HuH-7 (cell line): ENCODE results near the gene PLA1A.
"Not testable (repeated sequence)": the region's sequence is repeated elsewhere in the genome, so short reads cannot be mapped to it uniquely, and the experiment has no call there.

ENCODE experiments used
- DNase-seq: peaks from one replicate; pipeline ENCODE4 v3.0.0; 2011; ENCODE audit warnings: low spot score

The PLA1A gene

DNA sequence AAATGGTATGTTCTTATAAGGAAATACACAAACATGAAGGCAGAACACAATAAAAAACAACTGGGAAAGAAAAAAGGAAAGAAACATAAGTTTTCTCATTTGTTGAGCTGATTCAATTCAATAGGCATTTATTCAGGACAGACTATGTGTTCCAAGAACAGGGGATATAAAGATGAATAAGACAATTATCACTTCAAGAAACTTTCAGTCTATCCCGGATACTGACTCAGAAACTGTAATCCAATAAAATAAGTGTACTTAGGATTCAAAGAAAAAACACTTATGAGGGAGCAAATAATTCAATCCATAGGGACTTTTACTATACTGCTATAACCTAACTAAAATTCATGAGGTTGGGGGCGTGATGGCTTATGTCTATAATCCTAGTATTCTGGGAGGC, 66.2 kb downstream of the PLA1A start:
- no peak for DNase-seq

- DNase-seq, result no peak
These were observed 66.7 kb downstream of the PLA1A start for GRCh38 chr3:119664370-119664769.

DNA sequence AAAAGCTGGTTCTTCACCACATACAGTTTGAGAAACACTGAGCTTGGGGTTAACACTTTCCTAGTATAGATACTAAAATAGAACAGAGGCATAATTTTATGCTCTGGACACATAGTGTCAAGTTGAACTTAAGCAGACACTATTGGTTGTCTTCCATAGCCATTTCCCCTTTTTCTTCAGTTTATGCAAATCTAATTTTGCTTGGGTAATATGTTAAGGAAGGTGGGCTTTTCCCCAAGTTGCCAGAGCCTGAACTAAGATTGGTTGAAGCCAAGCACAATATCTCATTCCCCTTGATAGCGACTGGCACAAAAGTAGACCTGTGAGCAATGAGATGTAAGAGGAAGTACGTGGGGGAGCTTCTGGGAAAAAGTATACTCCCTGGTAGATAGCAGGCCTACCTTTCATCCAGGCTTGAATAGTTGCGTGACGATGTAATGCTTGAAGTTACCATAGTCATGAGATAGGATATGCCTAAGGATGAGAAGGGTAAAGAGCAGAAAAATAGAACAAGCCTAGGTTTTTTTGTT, 67.2 kb downstream of the PLA1A start:
- no peak for DNase-seq

GRCh38 chr3:119665954-119666559, 68.4 kb downstream of the PLA1A start:
- DNase-seq, result no peak

GRCh38 chr3:119669906-119670570, 72.4 kb downstream of the PLA1A start:
- DNase-seq, result no peak

- no peak for DNase-seq
These were observed 75.1 kb downstream of the PLA1A start for GRCh38 chr3:119672776-119673175.

GRCh38 chr3:119673875-119674274, 76.2 kb downstream of the PLA1A start:
- no peak for DNase-seq

GRCh38 chr3:119675188-119675874, 77.6 kb downstream of the PLA1A start:
- no peak for DNase-seq

DNA sequence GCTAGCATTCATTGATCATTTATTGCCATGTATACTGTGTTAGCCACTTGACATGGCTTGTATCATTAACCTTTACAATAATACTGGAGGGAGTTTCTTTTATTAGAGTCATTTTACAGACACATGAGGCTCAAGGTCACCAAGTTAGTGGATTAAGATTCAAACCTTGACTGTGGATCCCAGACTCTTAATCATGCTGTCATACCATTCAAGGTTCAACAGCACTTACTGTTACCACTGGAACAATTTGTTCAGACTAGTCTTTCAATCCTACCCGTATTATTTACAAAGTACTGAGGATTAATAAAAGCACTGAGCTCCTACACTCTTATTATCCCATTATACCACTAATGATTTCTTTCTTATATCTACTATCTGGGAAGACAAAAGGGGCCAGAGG, 78.3 kb downstream of the PLA1A start:
- no peak for DNase-seq

DNA sequence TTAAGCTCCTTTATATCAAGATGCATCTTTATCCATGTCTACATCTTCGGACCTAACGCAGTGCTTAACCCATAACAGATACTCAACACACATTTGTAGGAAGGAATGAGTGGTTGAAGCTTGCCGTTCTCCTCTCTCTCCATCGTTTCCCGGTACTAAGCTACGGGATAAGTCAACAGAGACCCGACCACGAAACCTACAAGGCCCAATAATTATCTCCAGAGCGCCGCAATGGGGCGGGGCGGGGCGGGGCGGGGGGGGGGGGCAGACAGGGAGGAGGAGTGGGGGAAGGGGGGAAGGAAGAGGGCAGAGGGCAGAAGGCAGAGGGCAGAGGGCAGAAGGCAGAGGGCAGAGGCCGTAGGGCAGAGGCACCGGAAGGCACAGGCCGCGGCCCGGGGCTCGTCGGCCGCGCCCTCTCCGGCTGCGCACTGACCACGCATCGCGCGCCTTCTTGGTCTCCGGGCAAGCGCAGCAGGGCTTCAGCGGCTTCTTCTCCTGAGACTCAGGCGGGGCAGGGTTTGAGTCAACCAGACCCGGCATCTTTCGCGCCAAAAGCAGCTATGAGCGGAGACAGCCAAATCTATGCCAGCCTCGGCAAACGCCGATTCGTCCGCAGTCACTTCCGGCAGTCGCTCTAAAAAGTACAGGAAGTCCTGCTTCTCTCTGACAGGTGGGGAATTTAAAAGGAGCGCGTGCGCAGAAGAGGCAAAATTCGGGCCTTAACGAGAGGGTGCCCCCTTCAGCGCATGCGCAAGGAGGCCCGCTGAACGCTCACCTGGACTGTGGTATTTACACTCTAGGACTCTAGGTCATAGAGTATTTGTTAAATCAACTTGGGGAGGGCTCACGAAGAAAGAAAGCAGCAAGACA, 79.3 kb downstream of the PLA1A start, which contains the start of gene COX17:
Gene COX17 (minus strand): TSS at position 636 of the 870 bp plus-strand sequence. CDS start 96 bp downstream, at position 540.
- peak; percentile 98 for DNase-seq

DNA sequence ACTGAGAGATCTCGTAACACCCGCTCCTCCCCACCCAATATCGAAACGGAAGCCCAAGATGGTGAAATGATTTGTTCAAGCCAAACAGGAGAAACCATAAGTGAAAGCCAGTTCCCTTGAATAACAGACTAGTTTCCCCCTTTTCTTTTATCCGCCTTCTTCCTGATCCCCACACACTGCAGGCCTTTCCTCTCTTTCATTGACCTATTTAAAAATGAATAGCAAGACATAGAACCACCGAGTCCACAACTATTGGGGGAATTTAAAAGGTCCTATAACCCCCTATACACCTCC, 79.9 kb downstream of the PLA1A start:
- DNase-seq, result no peak

GRCh38 chr3:119678209-119678608, 80.5 kb downstream of the PLA1A start:
- DNase-seq, result not testable (repeated sequence)
